ENCODE measurements around the gene GPX8.

Gene GPX8

GRCh38 chr5:55159763-55160492, at the start of gene GPX8:
GPX8 (plus strand) TSS chr5:55160171; CDS start chr5:55160193, 22 bp downstream.
- DNase-seq (ENCODE audit: low spot score), result no peak

- DNase-seq (ENCODE audit: low spot score), result no peak
These were observed 49.8 kb upstream of the GPX8 start for GRCh38 chr5:55110217-55110616.

GRCh38 chr5:55113327-55113726, 46.6 kb upstream of the GPX8 start:
- no peak for DNase-seq (ENCODE audit: low spot score)

GRCh38 chr5:55114061-55114460, 45.9 kb upstream of the GPX8 start:
- no peak for DNase-seq (ENCODE audit: low spot score)

GRCh38 chr5:55123365-55123764, 36.6 kb upstream of the GPX8 start:
- DNase-seq (ENCODE audit: low spot score), result no peak

GRCh38 chr5:55134053-55134722, 25.8 kb upstream of the GPX8 start:
- DNase-seq (ENCODE audit: low spot score), result no peak

- no peak for DNase-seq (ENCODE audit: low spot score)
These were observed 23.4 kb upstream of the GPX8 start for GRCh38 chr5:55136521-55136920.

GRCh38 chr5:55140908-55141665, 18.9 kb upstream of the GPX8 start:
- DNase-seq (ENCODE audit: low spot score), result no peak

- no peak for DNase-seq (ENCODE audit: low spot score)
These were observed 17.9 kb upstream of the GPX8 start for GRCh38 chr5:55141945-55142690.

- DNase-seq (ENCODE audit: low spot score), result no peak
These were observed 16.3 kb upstream of the GPX8 start for GRCh38 chr5:55143624-55144023.

GRCh38 chr5:55146080-55146479, 13.9 kb upstream of the GPX8 start:
- no peak for DNase-seq (ENCODE audit: low spot score)

- DNase-seq (ENCODE audit: low spot score), result peak; percentile 51
These were observed 13.3 kb upstream of the GPX8 start for GRCh38 chr5:55146543-55147151.

- DNase-seq (ENCODE audit: low spot score), result no peak
These were observed 10.6 kb upstream of the GPX8 start for GRCh38 chr5:55149308-55149795.

- no peak for DNase-seq (ENCODE audit: low spot score)
These were observed 7.8 kb upstream of the GPX8 start for GRCh38 chr5:55151923-55152842.

GRCh38 chr5:55154873-55155272, 5.1 kb upstream of the GPX8 start:
- DNase-seq (ENCODE audit: low spot score), result no peak

- no peak for DNase-seq (ENCODE audit: low spot score)
These were observed 680 bp downstream of the GPX8 start for GRCh38 chr5:55160493-55161209.

GRCh38 chr5:55162666-55163065, 2.7 kb downstream of the GPX8 start:
- no peak for DNase-seq (ENCODE audit: low spot score)

- no peak for DNase-seq (ENCODE audit: low spot score)
These were observed 11.5 kb downstream of the GPX8 start for GRCh38 chr5:55171471-55171870.

GRCh38 chr5:55172051-55172899, 12.3 kb downstream of the GPX8 start:
- DNase-seq (ENCODE audit: low spot score), result peak; percentile 79
